DOHH2 (cell line): ENCODE results near the gene PMCH.
"Not testable (repeated sequence)": the region's sequence is repeated elsewhere in the genome, so short reads cannot be mapped to it uniquely, and the experiment has no call there.

ENCODE experiments used
- EZH2phosphoT487 ChIP-seq: fragments of 200-600 bp; sonication (generic); IDR thresholded peaks from 2 replicates; pipeline ENCODE4 v1.6.1; 2017; ENCODE audit warnings: borderline replicate concordance, mild to moderate bottlenecking, antibody characterized with exemption, low read length, moderate library complexity, mixed read lengths
- TF ChIP-seq, protein P1 (sequence below): fragments of 200-600 bp; sonication (generic); IDR thresholded peaks from one replicate; pipeline ENCODE4 v1.5.1; 2014; ENCODE audit warnings: antibody characterized with exemption, mild to moderate bottlenecking, low read depth, low read length; ENCODE audit not compliant: poor library complexity, severe bottlenecking

DNA sequence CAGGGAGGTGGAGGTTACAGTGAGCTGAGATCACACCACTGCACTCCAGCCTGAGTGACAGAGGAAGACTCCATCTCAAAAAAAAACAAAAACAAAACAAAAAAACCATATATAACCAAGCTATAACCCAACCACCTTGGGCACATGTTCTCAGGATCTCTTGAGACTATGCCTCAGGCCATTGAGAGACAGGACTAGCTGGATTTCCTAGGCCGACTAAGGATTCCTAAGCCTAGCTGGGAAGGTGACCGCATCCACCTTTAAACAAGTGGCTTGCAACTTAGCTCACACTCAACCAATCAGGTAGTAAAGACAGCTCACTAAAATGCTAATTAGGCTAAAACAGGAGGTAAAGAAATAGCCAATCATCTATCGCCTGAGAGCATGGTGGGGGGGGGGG is 42.4 kb downstream of the PMCH start:
- TF ChIP-seq, protein P1, sequence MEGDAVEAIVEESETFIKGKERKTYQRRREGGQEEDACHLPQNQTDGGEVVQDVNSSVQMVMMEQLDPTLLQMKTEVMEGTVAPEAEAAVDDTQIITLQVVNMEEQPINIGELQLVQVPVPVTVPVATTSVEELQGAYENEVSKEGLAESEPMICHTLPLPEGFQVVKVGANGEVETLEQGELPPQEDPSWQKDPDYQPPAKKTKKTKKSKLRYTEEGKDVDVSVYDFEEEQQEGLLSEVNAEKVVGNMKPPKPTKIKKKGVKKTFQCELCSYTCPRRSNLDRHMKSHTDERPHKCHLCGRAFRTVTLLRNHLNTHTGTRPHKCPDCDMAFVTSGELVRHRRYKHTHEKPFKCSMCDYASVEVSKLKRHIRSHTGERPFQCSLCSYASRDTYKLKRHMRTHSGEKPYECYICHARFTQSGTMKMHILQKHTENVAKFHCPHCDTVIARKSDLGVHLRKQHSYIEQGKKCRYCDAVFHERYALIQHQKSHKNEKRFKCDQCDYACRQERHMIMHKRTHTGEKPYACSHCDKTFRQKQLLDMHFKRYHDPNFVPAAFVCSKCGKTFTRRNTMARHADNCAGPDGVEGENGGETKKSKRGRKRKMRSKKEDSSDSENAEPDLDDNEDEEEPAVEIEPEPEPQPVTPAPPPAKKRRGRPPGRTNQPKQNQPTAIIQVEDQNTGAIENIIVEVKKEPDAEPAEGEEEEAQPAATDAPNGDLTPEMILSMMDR = not testable (repeated sequence)
- not testable (repeated sequence) for TF ChIP-seq EZH2phosphoT487
